Panc1 (cell line): ENCODE data around the gene FAM149B1.

Experiments used
- CTCF ChIP-seq: fragments of 450-650 bp; IDR thresholded peaks from 2 replicates; pipeline ENCODE4 v1.5.1; 2017; ENCODE audit warnings: mild to moderate bottlenecking
- POLR2AphosphoS5 ChIP-seq: IDR thresholded peaks from 2 replicates; pipeline ENCODE4 v1.6.1; 2012; ENCODE audit warnings: mild to moderate bottlenecking, low read depth, low read length, moderate library complexity
- TF ChIP-seq, protein P1 (sequence below), 2 experiments: IDR thresholded peaks; 2 replicates each; pipeline ENCODE4 v1.6.1; 2011 to 2012; ENCODE audit warnings: low read depth in 2 of 2, control low read depth in 1 of 2, low read length in 1 of 2, mild to moderate bottlenecking in 1 of 2, moderate library complexity in 1 of 2; ENCODE audit not compliant: insufficient read depth in 1 of 2

GRCh38 chr10:73207883-73208282 lies 40.0 kb downstream of the FAM149B1 start:
- TF ChIP-seq CTCF (no peak), POLR2AphosphoS5 (no peak)
- TF ChIP-seq, protein P1, sequence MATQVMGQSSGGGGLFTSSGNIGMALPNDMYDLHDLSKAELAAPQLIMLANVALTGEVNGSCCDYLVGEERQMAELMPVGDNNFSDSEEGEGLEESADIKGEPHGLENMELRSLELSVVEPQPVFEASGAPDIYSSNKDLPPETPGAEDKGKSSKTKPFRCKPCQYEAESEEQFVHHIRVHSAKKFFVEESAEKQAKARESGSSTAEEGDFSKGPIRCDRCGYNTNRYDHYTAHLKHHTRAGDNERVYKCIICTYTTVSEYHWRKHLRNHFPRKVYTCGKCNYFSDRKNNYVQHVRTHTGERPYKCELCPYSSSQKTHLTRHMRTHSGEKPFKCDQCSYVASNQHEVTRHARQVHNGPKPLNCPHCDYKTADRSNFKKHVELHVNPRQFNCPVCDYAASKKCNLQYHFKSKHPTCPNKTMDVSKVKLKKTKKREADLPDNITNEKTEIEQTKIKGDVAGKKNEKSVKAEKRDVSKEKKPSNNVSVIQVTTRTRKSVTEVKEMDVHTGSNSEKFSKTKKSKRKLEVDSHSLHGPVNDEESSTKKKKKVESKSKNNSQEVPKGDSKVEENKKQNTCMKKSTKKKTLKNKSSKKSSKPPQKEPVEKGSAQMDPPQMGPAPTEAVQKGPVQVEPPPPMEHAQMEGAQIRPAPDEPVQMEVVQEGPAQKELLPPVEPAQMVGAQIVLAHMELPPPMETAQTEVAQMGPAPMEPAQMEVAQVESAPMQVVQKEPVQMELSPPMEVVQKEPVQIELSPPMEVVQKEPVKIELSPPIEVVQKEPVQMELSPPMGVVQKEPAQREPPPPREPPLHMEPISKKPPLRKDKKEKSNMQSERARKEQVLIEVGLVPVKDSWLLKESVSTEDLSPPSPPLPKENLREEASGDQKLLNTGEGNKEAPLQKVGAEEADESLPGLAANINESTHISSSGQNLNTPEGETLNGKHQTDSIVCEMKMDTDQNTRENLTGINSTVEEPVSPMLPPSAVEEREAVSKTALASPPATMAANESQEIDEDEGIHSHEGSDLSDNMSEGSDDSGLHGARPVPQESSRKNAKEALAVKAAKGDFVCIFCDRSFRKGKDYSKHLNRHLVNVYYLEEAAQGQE (IDR thresholded peaks at IDR 0.05; ENCODE audit: insufficient read depth in 1 of 2, low read depth in 2 of 2, low read length in 1 of 2), result no peak
